ENCODE data around the gene SH3GL2.

- TF ChIP-seq BACH2 (CRISPR knock-in tag; IDR thresholded peaks at IDR 0.05; ENCODE audit: borderline replicate concordance) (no peak), ZNF70 (CRISPR knock-in tag; IDR thresholded peaks at IDR 0.05) (no peak), CSRNP3 (CRISPR knock-in tag; IDR thresholded peaks at IDR 0.05) (no peak), ZFP3 (CRISPR knock-in tag; IDR thresholded peaks at IDR 0.05) (no peak), ZC3H10 (CRISPR knock-in tag; IDR thresholded peaks at IDR 0.05) (no peak), CSDC2 (CRISPR knock-in tag; IDR thresholded peaks at IDR 0.05) (no peak)
- TF ChIP-seq, protein P1, sequence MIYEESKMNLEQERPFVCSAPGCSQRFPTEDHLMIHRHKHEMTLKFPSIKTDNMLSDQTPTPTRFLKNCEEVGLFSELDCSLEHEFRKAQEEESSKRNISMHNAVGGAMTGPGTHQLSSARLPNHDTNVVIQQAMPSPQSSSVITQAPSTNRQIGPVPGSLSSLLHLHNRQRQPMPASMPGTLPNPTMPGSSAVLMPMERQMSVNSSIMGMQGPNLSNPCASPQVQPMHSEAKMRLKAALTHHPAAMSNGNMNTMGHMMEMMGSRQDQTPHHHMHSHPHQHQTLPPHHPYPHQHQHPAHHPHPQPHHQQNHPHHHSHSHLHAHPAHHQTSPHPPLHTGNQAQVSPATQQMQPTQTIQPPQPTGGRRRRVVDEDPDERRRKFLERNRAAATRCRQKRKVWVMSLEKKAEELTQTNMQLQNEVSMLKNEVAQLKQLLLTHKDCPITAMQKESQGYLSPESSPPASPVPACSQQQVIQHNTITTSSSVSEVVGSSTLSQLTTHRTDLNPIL (CRISPR knock-in tag; IDR thresholded peaks at IDR 0.05; ENCODE audit: low read depth) = no peak
Measured at GRCh38 chr9:17837965-17838364, 259.1 kb downstream of the SH3GL2 start.
